Fibroblast of lung (primary cell): ENCODE results near the gene RASGEF1B.
"Not testable (repeated sequence)": the region's sequence is repeated elsewhere in the genome, so short reads cannot be mapped to it uniquely, and the experiment has no call there.

Source experiments
- EZH2 ChIP-seq: IDR thresholded peaks from 2 replicates; pipeline ENCODE4 v1.5.1; 2012; ENCODE audit warnings: low read length, control low read depth, mild to moderate bottlenecking; ENCODE audit errors: missing control alignments
- TF ChIP-seq, protein P1 (sequence below), 2 donors: IDR thresholded peaks in 1 of 2; conservative IDR thresholded peaks in 1 of 2; 1 replicate in 1 of 2; 2 replicates in 1 of 2; pipeline ENCODE4 v1.5.1; 2011 to 2012; ENCODE audit warnings: low read length in 2 of 2, control low read depth in 1 of 2, inconsistent platforms in 1 of 2, low read depth in 1 of 2, mild to moderate bottlenecking in 1 of 2

DNA sequence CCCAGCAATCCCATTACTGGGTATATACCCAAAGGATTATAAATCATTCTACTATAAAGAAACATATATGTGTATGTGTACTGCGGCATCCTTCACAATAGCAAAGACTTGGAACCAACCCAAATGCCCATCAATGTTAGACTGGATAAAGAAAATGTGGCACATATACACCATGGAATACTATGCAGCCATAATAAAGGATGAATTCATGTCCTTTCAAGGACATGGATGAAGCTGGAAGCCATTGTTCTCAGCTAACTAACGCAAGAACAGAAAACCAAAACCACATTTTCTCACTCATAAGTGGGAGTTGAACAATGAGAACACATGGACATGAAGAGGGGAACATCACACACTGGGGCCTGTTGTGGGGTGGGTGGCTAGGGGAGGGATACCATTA is 7.9 kb upstream of the RASGEF1B start:
- TF ChIP-seq, protein P1, sequence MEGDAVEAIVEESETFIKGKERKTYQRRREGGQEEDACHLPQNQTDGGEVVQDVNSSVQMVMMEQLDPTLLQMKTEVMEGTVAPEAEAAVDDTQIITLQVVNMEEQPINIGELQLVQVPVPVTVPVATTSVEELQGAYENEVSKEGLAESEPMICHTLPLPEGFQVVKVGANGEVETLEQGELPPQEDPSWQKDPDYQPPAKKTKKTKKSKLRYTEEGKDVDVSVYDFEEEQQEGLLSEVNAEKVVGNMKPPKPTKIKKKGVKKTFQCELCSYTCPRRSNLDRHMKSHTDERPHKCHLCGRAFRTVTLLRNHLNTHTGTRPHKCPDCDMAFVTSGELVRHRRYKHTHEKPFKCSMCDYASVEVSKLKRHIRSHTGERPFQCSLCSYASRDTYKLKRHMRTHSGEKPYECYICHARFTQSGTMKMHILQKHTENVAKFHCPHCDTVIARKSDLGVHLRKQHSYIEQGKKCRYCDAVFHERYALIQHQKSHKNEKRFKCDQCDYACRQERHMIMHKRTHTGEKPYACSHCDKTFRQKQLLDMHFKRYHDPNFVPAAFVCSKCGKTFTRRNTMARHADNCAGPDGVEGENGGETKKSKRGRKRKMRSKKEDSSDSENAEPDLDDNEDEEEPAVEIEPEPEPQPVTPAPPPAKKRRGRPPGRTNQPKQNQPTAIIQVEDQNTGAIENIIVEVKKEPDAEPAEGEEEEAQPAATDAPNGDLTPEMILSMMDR (conservative IDR thresholded peaks at IDR 0.05 in 1 of 2, IDR thresholded peaks at IDR 0.05 in 1 of 2; ENCODE audit: low read depth in 1 of 2, low read length in 2 of 2), result not testable (repeated sequence)
- not testable (repeated sequence) for TF ChIP-seq EZH2
